Measurements from ENCODE around the gene FGD5.

DNA sequence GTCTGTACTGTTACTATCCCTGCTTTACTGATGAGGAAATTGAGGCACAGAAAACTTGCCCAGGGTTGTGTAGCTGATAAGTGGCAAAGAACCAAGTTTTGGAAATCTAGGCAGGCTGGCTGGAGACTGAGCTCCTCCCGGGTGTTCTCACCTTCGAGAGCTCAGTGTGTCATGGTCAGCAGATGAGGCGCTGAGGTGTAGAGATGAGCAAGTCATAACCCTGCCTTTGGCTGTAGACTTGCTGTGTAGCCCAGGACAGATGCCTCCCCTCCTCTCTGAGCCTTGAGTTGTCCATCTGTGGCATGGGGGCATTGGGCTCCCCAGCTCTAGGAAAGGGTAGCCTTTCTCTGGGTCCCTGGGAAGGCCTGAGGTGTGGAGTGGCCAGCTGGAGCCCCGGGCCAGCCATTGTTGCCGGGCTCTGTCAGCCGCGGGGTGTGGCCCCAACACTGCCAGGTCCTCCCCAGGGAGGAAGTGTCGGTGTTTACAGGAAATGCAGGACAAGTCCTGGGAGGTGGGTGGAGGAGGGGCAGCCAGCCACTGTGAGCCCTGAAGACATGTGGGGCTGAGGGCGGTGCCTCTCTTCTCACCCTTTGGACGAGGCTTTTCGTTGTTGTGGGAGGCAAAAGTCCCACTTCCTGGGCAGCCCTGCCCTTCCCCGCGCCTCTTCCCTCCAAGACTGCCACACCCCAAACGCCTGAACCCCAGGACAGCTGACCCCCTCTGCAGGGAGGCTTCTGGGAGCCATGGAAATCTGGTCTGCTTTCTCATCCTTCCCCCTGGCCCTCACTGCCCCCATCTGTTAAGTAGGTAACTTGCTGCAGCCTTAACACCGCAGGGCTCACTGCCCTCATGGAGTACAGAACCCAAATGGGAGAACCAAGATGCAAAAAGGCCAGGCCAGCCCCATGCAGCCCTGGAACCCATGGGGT, 29.1 kb downstream of the FGD5 start:
- TF ChIP-seq, protein P1, sequence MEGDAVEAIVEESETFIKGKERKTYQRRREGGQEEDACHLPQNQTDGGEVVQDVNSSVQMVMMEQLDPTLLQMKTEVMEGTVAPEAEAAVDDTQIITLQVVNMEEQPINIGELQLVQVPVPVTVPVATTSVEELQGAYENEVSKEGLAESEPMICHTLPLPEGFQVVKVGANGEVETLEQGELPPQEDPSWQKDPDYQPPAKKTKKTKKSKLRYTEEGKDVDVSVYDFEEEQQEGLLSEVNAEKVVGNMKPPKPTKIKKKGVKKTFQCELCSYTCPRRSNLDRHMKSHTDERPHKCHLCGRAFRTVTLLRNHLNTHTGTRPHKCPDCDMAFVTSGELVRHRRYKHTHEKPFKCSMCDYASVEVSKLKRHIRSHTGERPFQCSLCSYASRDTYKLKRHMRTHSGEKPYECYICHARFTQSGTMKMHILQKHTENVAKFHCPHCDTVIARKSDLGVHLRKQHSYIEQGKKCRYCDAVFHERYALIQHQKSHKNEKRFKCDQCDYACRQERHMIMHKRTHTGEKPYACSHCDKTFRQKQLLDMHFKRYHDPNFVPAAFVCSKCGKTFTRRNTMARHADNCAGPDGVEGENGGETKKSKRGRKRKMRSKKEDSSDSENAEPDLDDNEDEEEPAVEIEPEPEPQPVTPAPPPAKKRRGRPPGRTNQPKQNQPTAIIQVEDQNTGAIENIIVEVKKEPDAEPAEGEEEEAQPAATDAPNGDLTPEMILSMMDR (conservative IDR thresholded peaks at IDR 0.05 in 1 of 2, IDR thresholded peaks at IDR 0.05 in 1 of 2; ENCODE audit: low read depth in 1 of 2, low read length in 2 of 2), result no peak
- no peak for TF ChIP-seq EZH2 (IDR thresholded peaks at IDR 0.05; ENCODE audit: low read length, missing control alignments)
